SKM-1 treated with dmso at 0.1 percent for 144 hours (cell line): ENCODE data around the gene IFRD1.
A peak's percentile ranks its signal among the peaks of the same experiment; 100 is the strongest.
"Not testable (repeated sequence)": the region's sequence is repeated elsewhere in the genome, so short reads cannot be mapped to it uniquely, and the experiment has no call there.

Experiments
- DNase-seq: peaks from one replicate; lab custom pipeline; 2025; ENCODE audit not compliant: unreplicated experiment; lab: John Stamatoyannopoulos, UW

The IFRD1 gene

DNA sequence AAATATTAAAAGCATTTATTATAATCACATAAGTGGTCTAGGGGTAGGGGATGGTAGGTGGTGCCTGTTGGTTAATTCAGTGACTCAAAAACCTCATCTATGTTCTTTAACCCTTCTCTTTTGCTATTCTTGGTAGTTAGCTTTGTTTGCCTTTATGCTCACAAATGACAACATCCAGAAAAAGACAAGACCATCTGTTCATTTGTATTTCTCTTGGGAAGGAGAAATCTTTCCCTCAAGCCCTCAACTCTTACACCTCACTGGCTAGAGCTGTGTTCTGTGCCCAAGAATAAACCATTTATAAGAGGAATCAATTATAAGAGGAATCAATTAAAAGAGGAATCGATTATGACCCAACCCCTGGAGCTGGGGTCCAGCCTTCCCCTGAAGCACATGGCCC, 10.8 kb upstream of the IFRD1 start:
- no peak for DNase-seq

- DNase-seq = no peak
Measured at GRCh38 chr7:112442210-112442609, 8.1 kb upstream of the IFRD1 start.

DNA sequence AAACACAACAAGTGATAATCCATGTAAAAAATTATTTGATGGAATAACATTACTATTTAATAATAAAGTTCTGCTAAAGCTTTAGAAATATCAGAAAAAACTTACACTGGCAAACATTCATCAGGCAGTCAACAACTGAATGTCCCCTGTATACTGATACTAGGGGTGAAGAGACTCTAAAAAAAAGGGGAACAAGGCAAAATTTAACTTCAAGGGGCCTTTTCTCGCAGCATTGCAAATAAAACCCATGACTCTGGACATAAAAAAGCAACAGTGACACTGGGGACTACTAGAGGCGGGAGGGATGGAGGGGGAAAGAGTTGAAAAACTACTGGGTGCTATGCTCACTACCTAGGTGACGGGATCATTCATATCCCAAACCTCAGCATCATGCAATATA, 5.8 kb upstream of the IFRD1 start:
- no peak for DNase-seq

DNA sequence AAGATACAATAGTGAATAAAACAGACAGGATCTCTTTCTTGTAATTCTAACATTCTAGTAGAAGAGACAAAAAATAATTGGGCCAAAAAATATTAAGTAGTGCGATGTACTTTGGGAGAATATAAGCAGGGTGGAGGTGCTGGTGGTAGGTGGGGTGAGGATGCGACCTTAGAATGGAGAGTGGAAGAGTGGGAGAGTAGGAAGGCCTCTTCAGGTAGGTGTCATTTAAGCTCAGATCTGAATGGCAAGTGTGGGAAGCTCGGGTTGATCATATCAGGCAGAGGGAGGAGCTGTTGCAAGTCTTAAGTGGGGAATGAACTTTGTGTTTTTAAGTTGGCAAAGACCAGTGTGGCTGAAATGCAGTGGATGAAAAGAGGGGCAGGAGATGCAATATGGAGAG, 3.8 kb upstream of the IFRD1 start:
- DNase-seq = no peak

DNA sequence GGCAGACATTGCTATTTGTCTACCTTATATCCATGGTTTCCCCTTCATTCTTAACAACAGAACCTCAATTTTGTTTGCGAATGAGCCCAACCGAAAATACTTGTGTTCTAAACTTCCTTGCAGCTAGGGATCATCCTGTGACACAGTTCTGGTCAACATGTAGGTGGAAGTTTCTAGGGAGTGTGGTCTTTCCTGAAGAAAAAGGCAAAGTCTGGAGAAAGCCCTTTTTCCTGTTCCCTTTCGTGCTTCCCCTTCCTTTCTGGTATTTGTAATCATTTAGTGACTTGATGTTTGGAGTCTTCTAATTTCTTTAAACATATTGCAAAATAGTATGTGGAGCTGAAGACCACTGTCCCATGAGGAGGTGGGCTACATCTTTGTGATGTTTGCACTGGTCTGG, 2.9 kb upstream of the IFRD1 start:
- DNase-seq = no peak

DNA sequence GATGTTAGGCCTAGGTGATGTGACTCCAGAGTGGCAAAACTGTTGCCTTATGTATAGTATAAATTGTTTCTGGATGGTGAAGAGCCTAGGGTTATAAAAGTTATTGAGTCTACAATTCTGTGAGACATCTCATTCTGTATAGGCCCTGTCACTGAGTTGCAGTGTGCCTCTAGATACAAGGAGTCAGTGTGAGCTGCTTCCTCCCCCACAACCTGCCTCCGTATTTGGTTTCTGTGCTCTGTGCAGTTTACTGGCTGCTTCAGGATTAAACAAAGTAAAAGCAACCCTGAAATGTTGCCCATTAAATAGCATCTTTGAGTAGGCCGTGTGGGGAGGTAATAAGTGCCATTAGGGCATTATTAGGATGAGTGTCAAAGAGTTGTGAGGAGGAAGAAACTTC, 1.9 kb upstream of the IFRD1 start:
- DNase-seq = no peak

DNA sequence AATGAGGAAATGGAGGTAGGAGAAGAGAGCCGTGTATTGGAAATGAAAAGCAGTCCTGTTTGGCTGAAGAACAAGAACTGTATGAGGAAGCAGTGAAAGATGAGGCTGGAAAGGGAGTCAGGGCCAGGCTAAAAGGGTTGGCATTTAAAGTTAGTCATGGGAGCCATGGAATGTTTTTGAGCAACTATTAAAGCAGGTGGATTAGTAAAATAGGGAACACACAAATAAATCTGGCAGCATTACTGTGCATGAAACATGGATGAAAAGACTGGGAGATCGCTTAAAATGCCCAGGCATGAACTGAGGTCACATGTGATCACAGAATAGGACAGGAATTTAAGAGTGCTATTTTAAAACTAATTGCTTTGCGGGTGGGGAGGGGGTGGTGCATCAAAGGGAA, 1.4 kb upstream of the IFRD1 start:
- DNase-seq = no peak

GRCh38 chr7:112449353-112449752, 907 bp upstream of the IFRD1 start:
- no peak for DNase-seq

GRCh38 chr7:112450807-112451761, 824 bp downstream of the IFRD1 start:
- peak; percentile 94 for DNase-seq

- DNase-seq = no peak
Measured at GRCh38 chr7:112452102-112452888, 2.0 kb downstream of the IFRD1 start.

DNA sequence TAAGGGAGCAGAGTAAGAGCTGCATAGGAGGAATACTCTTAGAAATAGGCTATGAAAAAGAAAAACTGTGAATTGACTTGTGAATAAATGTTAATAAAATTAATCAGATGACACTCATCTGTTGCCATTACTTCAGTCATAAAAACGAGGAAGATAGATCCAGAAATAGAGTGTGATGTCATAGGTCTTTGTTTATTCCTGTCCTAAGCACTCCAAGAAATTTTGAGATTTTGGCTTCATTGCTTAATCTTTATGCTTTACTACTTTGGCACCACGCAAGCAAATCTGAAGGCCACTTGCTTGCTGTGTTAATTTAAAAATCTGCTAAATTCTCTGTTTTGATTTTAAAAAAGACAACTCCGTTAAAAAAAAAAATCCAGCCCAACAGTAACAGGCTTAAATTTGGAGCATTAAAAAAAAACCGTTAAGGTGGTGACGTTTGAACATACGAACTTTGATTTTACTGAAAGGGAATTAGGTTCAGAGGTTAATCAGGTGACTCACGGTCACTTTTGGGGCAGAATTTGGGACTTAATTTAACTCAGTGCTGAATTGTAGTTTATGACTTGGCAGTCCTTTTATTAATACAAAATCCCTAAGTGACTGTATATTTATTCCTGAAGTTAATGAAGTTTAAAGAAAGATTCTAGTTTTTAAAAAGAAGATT, 3.4 kb downstream of the IFRD1 start:
- no peak for DNase-seq

DNA sequence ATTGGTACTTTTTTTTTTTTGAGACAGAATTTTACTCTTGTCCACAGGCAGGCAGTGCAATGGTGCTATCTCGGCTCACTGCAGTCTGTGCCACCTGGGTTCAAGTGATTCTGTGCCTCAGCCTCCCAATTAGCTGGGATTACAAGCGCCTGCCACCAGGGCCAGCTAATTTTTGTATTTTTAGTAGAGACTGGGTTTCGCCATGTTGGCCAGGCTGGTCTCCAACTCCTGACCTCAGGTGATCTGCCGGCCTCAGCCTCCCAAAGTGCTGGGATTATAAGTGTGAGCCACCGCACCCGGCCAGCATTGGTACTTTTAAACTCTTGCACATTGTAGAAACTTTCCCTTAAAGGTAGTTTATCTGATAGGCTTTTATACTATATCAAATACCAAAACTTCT, 3.9 kb downstream of the IFRD1 start:
- not testable (repeated sequence) for DNase-seq

DNA sequence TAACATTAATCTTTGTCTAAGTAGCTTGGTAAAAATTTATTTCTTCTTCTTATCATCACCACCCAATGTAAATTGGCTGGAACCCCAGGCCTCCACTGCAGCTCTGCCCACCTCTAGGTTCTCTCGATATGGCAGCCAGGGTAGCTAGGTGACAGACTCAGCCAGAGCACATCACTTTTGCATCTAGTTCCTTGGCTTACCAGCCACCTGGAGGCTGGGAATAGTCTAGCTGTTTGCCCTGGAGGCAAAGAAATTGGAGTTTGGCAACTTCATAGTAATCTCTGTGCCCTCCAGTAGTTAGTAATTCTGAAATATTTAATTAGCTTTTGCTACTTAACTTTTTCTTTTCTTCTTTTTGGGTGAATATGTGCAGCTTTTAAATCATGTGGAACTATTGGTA, 9.4 kb downstream of the IFRD1 start:
- DNase-seq = no peak

- peak; percentile 37 for DNase-seq
Measured at GRCh38 chr7:112462236-112462635, 12.0 kb downstream of the IFRD1 start.

DNA sequence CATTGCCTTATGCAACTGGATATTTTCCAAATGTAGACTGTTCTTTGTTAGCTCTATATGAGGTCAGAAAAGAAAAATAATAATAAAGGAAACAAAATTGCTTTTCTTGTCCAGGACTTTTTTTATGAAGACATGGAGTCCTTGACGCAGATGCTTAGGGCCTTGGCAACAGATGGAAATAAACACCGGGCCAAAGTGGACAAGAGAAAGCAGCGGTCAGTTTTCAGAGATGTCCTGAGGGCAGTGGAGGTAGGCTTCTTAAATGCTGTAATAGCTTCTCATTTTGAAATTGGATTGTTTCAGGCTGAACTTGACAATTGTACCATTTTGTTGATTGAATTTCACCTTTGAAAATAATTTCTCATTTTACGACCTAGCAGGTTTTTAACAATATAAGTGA, 17.6 kb downstream of the IFRD1 start:
- no peak for DNase-seq

DNA sequence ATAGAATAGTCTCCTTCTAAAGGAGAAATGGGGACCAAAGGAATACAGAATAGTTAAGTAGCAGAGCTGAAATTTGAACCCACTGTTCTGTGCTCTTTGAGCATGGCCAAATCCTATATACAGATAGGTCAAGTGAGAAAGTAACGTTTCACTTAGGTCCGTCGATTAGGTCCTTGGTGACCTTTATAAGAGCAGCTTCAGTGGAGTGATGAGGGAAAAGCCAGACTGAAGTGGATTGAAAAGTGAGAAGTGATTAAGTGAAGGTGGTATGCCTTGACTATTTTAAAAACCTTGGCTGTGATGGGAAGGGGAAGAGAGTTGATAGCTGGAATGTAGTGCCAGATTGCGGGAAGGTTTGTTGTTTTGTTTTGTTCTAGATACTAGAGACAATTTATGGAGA, 19.9 kb downstream of the IFRD1 start:
- no peak for DNase-seq

DNA sequence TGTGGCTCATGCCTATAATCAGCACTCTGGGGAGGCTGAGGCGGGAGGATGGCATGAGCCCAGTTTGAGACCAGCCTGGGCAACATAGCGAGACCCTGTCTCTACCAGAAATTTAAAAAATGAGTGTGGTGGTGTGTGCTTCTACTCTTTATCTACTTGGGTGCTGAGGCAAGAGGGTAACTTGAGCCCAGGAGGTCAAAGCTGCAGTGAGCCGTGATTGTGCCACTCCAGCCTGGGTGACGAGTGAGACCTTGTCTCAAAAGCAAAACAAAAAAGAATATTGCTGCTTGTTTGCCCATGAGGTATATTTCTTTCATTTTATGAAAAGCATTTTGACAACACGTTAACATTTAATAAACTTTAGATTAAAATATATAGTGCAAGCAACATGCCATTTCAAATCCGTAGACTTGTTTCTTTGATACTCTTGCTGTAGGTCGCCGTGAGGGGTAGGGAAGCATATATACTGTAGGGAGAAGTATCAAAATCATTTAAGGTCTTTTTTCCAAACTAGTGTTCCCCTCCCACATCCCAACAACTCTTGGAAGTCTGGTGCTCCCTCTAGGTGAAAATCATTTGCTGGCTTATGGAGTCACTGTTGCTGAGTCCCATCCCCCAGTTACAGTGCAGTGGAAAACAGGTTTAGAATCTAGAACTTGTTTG, 26.3 kb downstream of the IFRD1 start:
- no peak for DNase-seq

GRCh38 chr7:112481121-112481736, 31.0 kb downstream of the IFRD1 start:
- no peak for DNase-seq

GRCh38 chr7:112481833-112482670, 31.8 kb downstream of the IFRD1 start:
- no peak for DNase-seq

DNA sequence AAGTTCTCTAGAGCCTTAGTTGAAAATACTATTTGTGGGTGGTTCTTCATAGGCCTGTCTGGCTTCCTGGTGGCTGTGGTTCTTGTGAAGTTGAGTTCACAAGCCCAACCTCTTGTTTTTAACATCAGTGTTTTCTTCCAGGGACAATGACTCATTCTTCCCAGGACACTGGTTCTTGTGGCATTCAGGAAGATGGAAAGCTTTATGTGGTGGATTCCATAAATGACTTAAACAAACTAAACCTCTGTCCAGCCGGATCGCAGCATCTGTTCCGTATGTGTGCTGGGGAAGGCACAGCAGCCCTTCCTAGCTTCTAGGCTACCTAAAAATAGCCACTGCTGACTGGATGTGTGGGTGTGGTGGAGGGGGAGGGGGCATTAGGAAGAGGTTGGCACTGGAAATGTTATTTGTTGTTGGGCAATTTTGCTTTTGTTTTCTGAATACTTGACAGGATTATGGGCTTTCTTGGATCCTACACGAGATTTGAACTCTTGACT, 34.5 kb downstream of the IFRD1 start:
- no peak for DNase-seq
